ENCODE measurements around the gene FERD3L. TPM values are rescaled to one million over a fixed set of nuclear protein-coding genes. Genes with fewer than 3 reads are reported as not detected.

FERD3L gene
- total and polyA plus RNA-seq, 2 of the 13 experiments (the other 11 are each of a cell fraction or from before 2014, with no cell fraction given) = not detected

DNA sequence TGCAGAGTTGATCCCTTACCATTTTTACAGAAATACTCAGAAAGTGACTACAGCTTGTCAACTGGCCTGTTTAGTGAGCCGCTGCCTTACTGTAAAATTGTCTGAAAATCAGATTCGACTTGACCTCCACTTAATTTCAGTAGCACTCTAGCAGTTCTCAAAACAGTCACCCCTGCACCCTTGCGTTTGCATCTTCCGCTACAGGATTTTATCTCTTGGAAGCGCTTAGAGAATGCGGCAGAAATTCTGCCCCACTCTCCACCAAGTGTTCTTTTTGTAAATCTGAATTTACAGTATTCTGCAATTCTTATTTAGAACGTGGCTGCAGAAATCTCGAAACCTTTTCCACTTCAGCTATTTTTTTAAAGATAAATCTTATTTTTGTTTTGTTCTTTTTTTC lies 25.8 kb downstream of the FERD3L start:
- H3K4me1 ChIP-seq (ENCODE audit: insufficient read depth, low read length) = no peaks in the 10 kb centered on the region
- no TSS peak for BruUV-seq (replicated peaks)
- in situ Hi-C loops (cut with HindIII; ENCODE audit: extremely low pct_ligation_motif_present, low pct_unique_long_range_greater_than_20kb) (loop anchor here (25.0 kb wide), 1 partner anchor 543 kb away; no protein-coding TSS in a partner anchor), intact Hi-C loops (cut with micrococcal nuclease; ENCODE audit: unreplicated experiment) (no loop called here)
- H3K9ac ChIP-seq (ENCODE audit: insufficient read depth, low read depth, low read length) = no peak overlapping the region
- H3K27ac ChIP-seq (ENCODE audit: extremely low read length, insufficient read depth, low read length) = no peak overlapping the region
- TF ChIP-seq, protein P1, sequence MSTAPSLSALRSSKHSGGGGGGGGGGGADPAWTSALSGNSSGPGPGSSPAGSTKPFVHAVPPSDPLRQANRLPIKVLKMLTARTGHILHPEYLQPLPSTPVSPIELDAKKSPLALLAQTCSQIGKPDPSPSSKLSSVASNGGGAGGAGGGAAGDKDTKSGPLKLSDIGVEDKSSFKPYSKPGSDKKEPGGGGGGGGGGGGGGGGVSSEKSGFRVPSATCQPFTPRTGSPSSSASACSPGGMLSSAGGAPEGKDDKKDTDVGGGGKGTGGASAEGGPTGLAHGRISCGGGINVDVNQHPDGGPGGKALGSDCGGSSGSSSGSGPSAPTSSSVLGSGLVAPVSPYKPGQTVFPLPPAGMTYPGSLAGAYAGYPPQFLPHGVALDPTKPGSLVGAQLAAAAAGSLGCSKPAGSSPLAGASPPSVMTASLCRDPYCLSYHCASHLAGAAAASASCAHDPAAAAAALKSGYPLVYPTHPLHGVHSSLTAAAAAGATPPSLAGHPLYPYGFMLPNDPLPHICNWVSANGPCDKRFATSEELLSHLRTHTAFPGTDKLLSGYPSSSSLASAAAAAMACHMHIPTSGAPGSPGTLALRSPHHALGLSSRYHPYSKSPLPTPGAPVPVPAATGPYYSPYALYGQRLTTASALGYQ (CRISPR knock-in tag; IDR thresholded peaks at IDR 0.05) = no peak
- TF ChIP-seq ZNF282 (IDR thresholded peaks at IDR 0.05; ENCODE audit: partially characterized antibody) (no peak), FOXP1 (IDR thresholded peaks at IDR 0.05) (no peak), FOXP1 (CRISPR knock-in tag; IDR thresholded peaks at IDR 0.05) (no peak), ZNF839 (CRISPR knock-in tag; IDR thresholded peaks at IDR 0.05; ENCODE audit: borderline replicate concordance) (no peak), ZNF782 (CRISPR knock-in tag; IDR thresholded peaks at IDR 0.05; ENCODE audit: borderline replicate concordance) (no peak), SUZ12 (IDR thresholded peaks at IDR 0.05; ENCODE audit: low read depth, low read length) (no peak), SOX6 (IDR thresholded peaks at IDR 0.05) (no peak), SOX6 (CRISPR knock-in tag; IDR thresholded peaks at IDR 0.05) (no peak), ZNF614 (CRISPR knock-in tag; IDR thresholded peaks at IDR 0.05; ENCODE audit: borderline replicate concordance) (no peak), CENPT (CRISPR knock-in tag; IDR thresholded peaks at IDR 0.05; ENCODE audit: low read depth) (no peak), BCL6 (CRISPR knock-in tag; IDR thresholded peaks at IDR 0.05) (no peak), KDM4B (CRISPR knock-in tag; IDR thresholded peaks at IDR 0.05) (no peak)
- TF ChIP-seq, protein P2, sequence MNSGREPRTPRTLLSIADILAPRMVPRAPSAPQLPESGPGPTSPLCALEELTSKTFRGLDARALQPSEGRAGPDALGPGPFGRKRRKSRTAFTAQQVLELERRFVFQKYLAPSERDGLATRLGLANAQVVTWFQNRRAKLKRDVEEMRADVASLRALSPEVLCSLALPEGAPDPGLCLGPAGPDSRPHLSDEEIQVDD (CRISPR knock-in tag; IDR thresholded peaks at IDR 0.05; ENCODE audit: borderline replicate concordance) = no peak
- no peaks in the 10 kb centered on the region for H3K79me2 ChIP-seq (ENCODE audit: insufficient read depth, low read length)
- H4K20me1 ChIP-seq (ENCODE audit: insufficient read depth, low read length) = no peaks in the 10 kb centered on the region
- H3K36me3 ChIP-seq (replicated peaks in 1 of 2; ENCODE audit: control insufficient read depth in 1 of 2, insufficient read depth in 2 of 2, low read length in 2 of 2) = no peaks in the 10 kb centered on the region
- ChIA-PET POLR2A (no interaction called here), CTCF (ENCODE audit: low intra/inter-chr PET ratio, low total read pairs) (no interaction called here)
- 33% methylated on average over 8 of the region's 8 CpGs for WGBS (ENCODE audit: low lambda C conversion rate)
- H3K4me2 ChIP-seq (ENCODE audit: low read depth, low read length) = no peak overlapping the region
- H2AFZ ChIP-seq (ENCODE audit: low read length) = no peak overlapping the region
- ATAC-seq (no peak), FAIRE-seq (no peak), DNase-seq (ENCODE audit: low spot score) (no peak)
- no peaks in the 10 kb centered on the region; a peak in 1 of 5 replicates for H3K27me3 ChIP-seq (ENCODE audit: control insufficient read depth in 1 of 2, insufficient read depth in 2 of 2, low read length in 2 of 2)
- H3K9me3 ChIP-seq (ENCODE audit: low read length) = no peaks in the 10 kb centered on the region
- H3K4me3 ChIP-seq (replicated peaks in 1 of 3; ENCODE audit: insufficient read depth in 1 of 3, low read depth in 2 of 3, low read length in 3 of 3) = no peak overlapping the region

All from HepG2 (cell line).